ENCODE measurements around the gene SPEM2. TPM values are rescaled to one million over a fixed set of nuclear protein-coding genes. Genes with fewer than 3 reads are reported as not detected.

Gene SPEM2
- total RNA-seq, 2 experiments from 2014 or later: not detected

DNA sequence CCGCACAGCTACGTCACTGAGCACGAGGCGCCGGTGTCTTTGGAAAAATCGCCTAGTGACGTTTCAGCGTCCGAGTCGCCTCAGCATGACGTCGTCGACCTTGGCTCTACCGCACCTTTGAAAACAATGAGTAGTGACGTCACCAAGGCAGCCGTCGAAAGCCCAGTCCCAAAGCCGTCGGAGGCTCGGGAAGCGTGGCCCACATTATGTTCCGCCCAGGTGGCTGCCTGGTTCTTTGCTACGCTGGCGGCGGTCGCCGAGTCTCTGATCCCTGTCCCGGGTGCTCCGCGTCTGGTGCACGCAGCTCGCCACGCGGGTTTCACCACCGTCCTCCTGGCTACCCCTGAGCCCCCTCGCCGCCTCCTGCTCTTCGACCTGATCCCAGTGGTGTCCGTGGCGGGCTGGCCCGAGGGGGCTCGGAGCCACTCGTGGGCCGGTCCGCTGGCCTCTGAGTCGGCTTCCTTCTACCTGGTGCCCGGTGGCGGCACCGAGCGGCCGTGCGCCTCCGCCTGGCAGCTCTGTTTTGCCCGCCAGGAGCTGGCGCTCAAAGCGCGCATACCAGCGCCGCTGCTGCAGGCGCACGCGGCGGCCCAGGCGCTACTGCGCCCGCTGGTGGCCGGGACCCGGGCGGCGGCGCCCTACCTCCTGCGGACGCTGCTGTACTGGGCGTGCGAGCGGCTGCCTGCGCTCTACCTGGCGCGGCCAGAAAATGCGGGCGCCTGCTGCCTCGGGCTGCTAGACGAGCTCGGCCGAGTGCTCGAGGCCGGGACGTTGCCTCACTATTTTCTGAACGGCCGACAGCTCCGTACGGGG lies 11.3 kb downstream of the SPEM2 start:
- H3K4me1 ChIP-seq (ENCODE audit: insufficient read depth, low read length): peaks cover 60% of the 10 kb centered on the region
- DNase-seq (peak; percentile 61 to 94 (median 79)), ATAC-seq (ENCODE audit: poor library complexity) (peak; percentile 53)
- Mint-ChIP-seq H3K4me1 (ENCODE audit: low read depth) (peaks cover 48% of the 10 kb centered on the region), H3K4me3 (peak overlapping the region; percentile 87), H3K27ac (peak overlapping the region; percentile 87), H3K9me3 (no peaks in the 10 kb centered on the region), H3K36me3 (ENCODE audit: low read depth) (peaks cover 4% of the 10 kb centered on the region), H3K27me3 (peaks cover 31% of the 10 kb centered on the region)
- peaks cover 30 to 36% of the 10 kb centered on the region in 2 experiments for H3K27me3 ChIP-seq (ENCODE audit: control insufficient read depth in 1 of 2, insufficient read depth in 2 of 2, low read length in 2 of 2)
- ChIA-PET POLR2A (interaction anchor here (0.7 to 9.0 kb wide), 32 partner anchors 9 to 391 kb away, joined by 3 to 156 read pairs (median 8); partner anchors contain the start of genes ACAP1, FXR2, MPDU1 and NEURL4), CTCF (interaction anchor here (0.6 to 4.8 kb wide), 47 partner anchors 8 to 384 kb away, joined by 3 to 61 read pairs (median 5); partner anchors contain the start of genes CHRNB1, FXR2, MPDU1 and NEURL4)
- H3K9me3 ChIP-seq (ENCODE audit: control insufficient read depth in 1 of 2, insufficient read depth in 1 of 2, low read length in 2 of 2): peaks cover 0 to 12% of the 10 kb centered on the region in 2 experiments
- intact Hi-C loops (cut with DNase I, micrococcal nuclease): loop anchor here (1.0 to 10.0 kb wide), 12 partner anchors 42 to 389 kb away; partner anchors contain the start of genes CTDNEP1 (in 1 of the 2), EIF5A (in 1 of the 2), ELP5 (in 1 of the 2) and KCTD11 (in 1 of the 2)
- TF ChIP-seq, protein P1, sequence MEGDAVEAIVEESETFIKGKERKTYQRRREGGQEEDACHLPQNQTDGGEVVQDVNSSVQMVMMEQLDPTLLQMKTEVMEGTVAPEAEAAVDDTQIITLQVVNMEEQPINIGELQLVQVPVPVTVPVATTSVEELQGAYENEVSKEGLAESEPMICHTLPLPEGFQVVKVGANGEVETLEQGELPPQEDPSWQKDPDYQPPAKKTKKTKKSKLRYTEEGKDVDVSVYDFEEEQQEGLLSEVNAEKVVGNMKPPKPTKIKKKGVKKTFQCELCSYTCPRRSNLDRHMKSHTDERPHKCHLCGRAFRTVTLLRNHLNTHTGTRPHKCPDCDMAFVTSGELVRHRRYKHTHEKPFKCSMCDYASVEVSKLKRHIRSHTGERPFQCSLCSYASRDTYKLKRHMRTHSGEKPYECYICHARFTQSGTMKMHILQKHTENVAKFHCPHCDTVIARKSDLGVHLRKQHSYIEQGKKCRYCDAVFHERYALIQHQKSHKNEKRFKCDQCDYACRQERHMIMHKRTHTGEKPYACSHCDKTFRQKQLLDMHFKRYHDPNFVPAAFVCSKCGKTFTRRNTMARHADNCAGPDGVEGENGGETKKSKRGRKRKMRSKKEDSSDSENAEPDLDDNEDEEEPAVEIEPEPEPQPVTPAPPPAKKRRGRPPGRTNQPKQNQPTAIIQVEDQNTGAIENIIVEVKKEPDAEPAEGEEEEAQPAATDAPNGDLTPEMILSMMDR (IDR thresholded peaks at IDR 0.05): peak; percentile 82
- H3K36me3 ChIP-seq (ENCODE audit: insufficient read depth, low read length): no peaks in the 10 kb centered on the region
- H3K27ac ChIP-seq (ENCODE audit: low read depth in 1 of 2, low read length in 2 of 2): peak overlapping the region; percentile 83 to 93
- peak overlapping the region; percentile 86 for H3K4me3 ChIP-seq (ENCODE audit: low read length)

DNA sequence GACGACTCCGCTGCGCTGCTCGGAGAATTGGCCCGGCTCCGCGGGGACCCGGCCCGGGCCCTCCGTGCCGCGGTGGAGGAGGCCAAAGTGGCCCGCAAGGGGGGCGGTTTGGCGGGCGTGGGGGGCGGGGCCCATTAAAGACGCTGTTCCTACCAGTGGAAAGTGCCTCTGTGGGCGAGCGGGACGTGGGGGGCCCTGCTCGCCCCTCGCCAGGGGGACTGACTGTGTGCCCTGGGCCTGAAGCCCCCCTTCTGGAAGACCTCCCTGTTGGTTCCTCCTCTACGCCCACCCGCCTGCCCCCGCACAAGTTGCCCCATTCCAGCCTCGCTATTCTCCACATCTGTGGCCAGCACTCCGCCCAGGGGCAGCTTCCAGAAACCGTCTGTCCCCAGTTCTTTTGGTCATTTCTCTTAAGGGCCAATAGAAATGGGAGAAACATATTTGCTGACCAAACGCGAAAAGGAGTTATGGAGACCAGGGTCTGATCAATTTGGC lies 12.0 kb downstream of the SPEM2 start:
- Histone ChIP-seq H3K27ac (ENCODE audit: low read depth in 1 of 2, low read length in 2 of 2) (no peak overlapping the region), H3K36me3 (ENCODE audit: insufficient read depth, low read length) (no peaks in the 10 kb centered on the region), H3K4me3 (ENCODE audit: low read length) (peak overlapping the region; percentile 16), H3K4me1 (ENCODE audit: insufficient read depth, low read length) (peaks cover 60% of the 10 kb centered on the region), H3K9me3 (ENCODE audit: control insufficient read depth in 1 of 2, insufficient read depth in 1 of 2, low read length in 2 of 2) (peaks cover 0 to 12% of the 10 kb centered on the region in 2 experiments), H3K27me3 (ENCODE audit: control insufficient read depth in 1 of 2, insufficient read depth in 2 of 2, low read length in 2 of 2) (peaks cover 35 to 42% of the 10 kb centered on the region in 2 experiments)
- peak in 1 of 14 experiments; percentile 17 for DNase-seq
- H3K4me1 Mint-ChIP-seq (ENCODE audit: low read depth): peaks cover 48% of the 10 kb centered on the region
- peaks cover 38% of the 10 kb centered on the region for H3K27me3 Mint-ChIP-seq
- TF ChIP-seq, protein P1 (IDR thresholded peaks at IDR 0.05): no peak
- peak overlapping the region; percentile 85 for H3K4me3 Mint-ChIP-seq
- POLR2A ChIA-PET: interaction anchor here (0.9 to 9.0 kb wide), 23 partner anchors 10 to 392 kb away, joined by 3 to 156 read pairs (median 10); partner anchors contain the start of genes MPDU1, PLSCR3, POLR2A and SAT2
- intact Hi-C loops (cut with DNase I, micrococcal nuclease): loop anchor here (1.0 to 10.0 kb wide), 11 partner anchors 41 to 390 kb away; partner anchors contain the start of genes CTDNEP1 (in 1 of the 2), EIF5A (in 1 of the 2), ELP5 (in 1 of the 2) and KCTD11 (in 1 of the 2)
- peaks cover 4% of the 10 kb centered on the region for H3K36me3 Mint-ChIP-seq (ENCODE audit: low read depth)
- CTCF ChIA-PET: interaction anchor here (0.6 to 4.8 kb wide), 39 partner anchors 8 to 385 kb away, joined by 3 to 61 read pairs (median 5); partner anchors contain the start of genes CHRNB1, MPDU1, NEURL4 and PLSCR3
- no peaks in the 10 kb centered on the region for H3K9me3 Mint-ChIP-seq
- ATAC-seq (ENCODE audit: poor library complexity): no peak
- H3K27ac Mint-ChIP-seq: peak overlapping the region; percentile 43
